ENCODE measurements around the gene SH3BP5.
"Not testable (repeated sequence)": the region's sequence is repeated elsewhere in the genome, so short reads cannot be mapped to it uniquely, and the experiment has no call there.

SH3BP5 gene

GRCh38 chr3:15360788-15361493, 28.6 kb upstream of the SH3BP5 start:
- Histone ChIP-seq H3K36me3 (ENCODE audit: control insufficient read depth, insufficient read depth, low read length) (no peaks in the 10 kb centered on the region), H3K9me3 (ENCODE audit: control insufficient read depth, insufficient read depth, low read length) (no peaks in the 10 kb centered on the region), H3K27me3 (ENCODE audit: control insufficient read depth, insufficient read depth, low read length) (no peaks in the 10 kb centered on the region), H3K27ac (ENCODE audit: low read depth, low read length) (no peak overlapping the region), H3K4me3 (ENCODE audit: low read depth, low read length) (no peak overlapping the region), H3K9ac (ENCODE audit: low read depth, low read length) (no peak overlapping the region), H3K4me1 (ENCODE audit: control insufficient read depth, insufficient read depth, low read length) (peaks cover 23% of the 10 kb centered on the region)

DNA sequence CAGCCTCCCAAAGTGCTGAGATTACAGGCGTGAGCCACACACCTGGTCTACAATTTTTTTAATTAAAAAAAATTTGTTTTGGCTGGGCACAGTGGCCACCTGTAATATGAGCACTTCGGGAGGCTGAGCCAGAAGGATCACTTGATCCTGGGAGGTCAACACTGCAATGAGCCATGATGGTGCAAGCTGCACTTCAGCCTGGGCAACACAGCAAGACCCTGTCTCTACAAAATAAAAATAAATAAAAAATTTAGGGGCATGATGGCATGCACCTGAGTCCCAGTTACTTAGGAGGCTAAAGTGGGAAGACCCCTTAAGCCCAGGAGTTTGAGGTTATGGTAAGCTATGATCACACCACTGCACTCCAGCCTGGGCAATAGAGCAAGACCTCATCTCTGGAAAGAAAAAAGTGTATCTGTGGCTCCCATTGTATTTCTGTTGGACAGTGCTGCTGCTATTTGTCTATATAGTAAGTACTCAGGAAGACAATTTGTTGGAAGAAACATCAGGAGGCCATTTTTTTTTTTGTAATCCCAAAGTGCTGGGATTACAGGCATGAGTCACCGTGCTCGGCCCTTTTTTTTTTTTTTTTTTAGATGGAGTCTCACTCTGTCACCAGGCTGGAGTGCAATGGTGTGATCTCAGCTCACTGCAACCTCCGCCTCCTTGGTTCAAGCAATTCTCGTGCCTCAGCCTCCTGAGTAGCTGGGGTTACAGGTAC, 27.5 kb upstream of the SH3BP5 start:
- Histone ChIP-seq H3K4me3 (ENCODE audit: low read depth, low read length) (no peak overlapping the region), H3K9me3 (ENCODE audit: control insufficient read depth, insufficient read depth, low read length) (no peaks in the 10 kb centered on the region), H3K4me1 (ENCODE audit: control insufficient read depth, insufficient read depth, low read length) (peaks cover 28% of the 10 kb centered on the region), H3K27me3 (ENCODE audit: control insufficient read depth, insufficient read depth, low read length) (0 out of 2 replicates have a peak, but pooled peaks cover 2% of the 10 kb centered on the region), H3K36me3 (ENCODE audit: control insufficient read depth, insufficient read depth, low read length) (no peaks in the 10 kb centered on the region), H3K9ac (ENCODE audit: low read depth, low read length) (no peak overlapping the region), H3K27ac (ENCODE audit: low read depth, low read length) (no peak overlapping the region)

DNA sequence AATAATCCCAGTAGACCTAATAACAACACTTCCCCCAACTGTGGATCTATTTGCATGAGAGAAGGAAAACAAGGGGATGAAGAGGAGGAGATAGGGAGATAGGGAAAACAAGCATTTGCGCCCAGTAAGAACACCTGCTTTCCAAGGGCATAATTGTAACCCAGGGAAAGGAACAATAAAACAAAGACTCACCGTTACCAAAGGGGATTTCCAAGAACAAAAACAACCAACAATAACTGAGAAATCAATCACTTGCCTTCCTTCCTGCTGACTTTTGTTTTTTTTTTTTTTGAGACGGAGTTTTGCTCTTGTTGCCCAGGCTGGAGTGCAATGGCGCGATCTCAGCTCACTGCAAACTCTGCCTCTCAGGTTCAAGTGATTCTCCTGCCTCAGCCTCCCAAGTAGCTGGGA, 24.3 kb upstream of the SH3BP5 start:
- Histone ChIP-seq H3K4me1 (ENCODE audit: control insufficient read depth, insufficient read depth, low read length) (peaks cover 23% of the 10 kb centered on the region), H3K27ac (ENCODE audit: low read depth, low read length) (peak overlapping the region; percentile 87), H3K9ac (ENCODE audit: low read depth, low read length) (peak overlapping the region; percentile 15; the same call in 1 of the 2 replicates)
- not testable (repeated sequence) for H3K9me3 ChIP-seq (ENCODE audit: control insufficient read depth, insufficient read depth, low read length); H3K27me3 ChIP-seq (ENCODE audit: control insufficient read depth, insufficient read depth, low read length); H3K4me3 ChIP-seq (ENCODE audit: low read depth, low read length); H3K36me3 ChIP-seq (ENCODE audit: control insufficient read depth, insufficient read depth, low read length)

DNA sequence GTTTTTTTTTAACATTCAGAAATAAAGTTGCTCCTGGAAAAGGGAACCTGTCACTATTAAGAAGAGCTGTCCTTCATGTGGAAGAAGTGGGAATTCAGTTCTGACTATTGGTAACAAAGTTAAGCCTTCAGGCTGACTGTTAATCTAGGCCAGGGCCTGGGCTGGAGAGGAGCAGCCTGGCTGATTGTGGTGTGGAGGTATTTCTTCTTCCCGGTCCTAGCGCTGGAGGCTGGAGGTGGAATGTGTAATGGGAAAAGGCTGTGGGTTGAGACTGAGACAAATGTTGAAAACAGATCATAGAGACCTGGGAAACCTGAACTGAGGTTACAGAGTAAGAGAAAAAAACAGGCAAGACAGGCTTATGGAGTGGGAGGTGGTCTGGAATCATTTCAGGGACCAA, 23.8 kb upstream of the SH3BP5 start:
- peak overlapping the region; percentile 87 for H3K27ac ChIP-seq (ENCODE audit: low read depth, low read length)

GRCh38 chr3:15355086-15355485, 22.7 kb upstream of the SH3BP5 start:
- no peaks in the 10 kb centered on the region for H3K9me3 ChIP-seq (ENCODE audit: control insufficient read depth, insufficient read depth, low read length)
- no peak overlapping the region for H3K4me3 ChIP-seq (ENCODE audit: low read depth, low read length)
- peaks cover 12% of the 10 kb centered on the region for H3K4me1 ChIP-seq (ENCODE audit: control insufficient read depth, insufficient read depth, low read length)
- no peak overlapping the region for H3K9ac ChIP-seq (ENCODE audit: low read depth, low read length)
- no peak overlapping the region for H3K27ac ChIP-seq (ENCODE audit: low read depth, low read length)
- no peaks in the 10 kb centered on the region for H3K36me3 ChIP-seq (ENCODE audit: control insufficient read depth, insufficient read depth, low read length)
- H3K27me3 ChIP-seq (ENCODE audit: control insufficient read depth, insufficient read depth, low read length) = 0 out of 2 replicates have a peak, but pooled peaks cover 2% of the 10 kb centered on the region

More for the DNA sequence above, 23.8 kb upstream of the SH3BP5 start:
- Histone ChIP-seq H3K36me3 (ENCODE audit: control insufficient read depth, insufficient read depth, low read length) (no peaks in the 10 kb centered on the region), H3K4me3 (ENCODE audit: low read depth, low read length) (no peak overlapping the region), H3K9ac (ENCODE audit: low read depth, low read length) (peak overlapping the region; percentile 15; the same call in 1 of the 2 replicates), H3K4me1 (ENCODE audit: control insufficient read depth, insufficient read depth, low read length) (peaks cover 18% of the 10 kb centered on the region), H3K9me3 (ENCODE audit: control insufficient read depth, insufficient read depth, low read length) (no peaks in the 10 kb centered on the region), H3K27me3 (ENCODE audit: control insufficient read depth, insufficient read depth, low read length) (0 out of 2 replicates have a peak, but pooled peaks cover 2% of the 10 kb centered on the region)

GRCh38 chr3:15354485-15354884, 22.1 kb upstream of the SH3BP5 start:
- H3K4me1 ChIP-seq (ENCODE audit: control insufficient read depth, insufficient read depth, low read length) = peaks cover 12% of the 10 kb centered on the region
- H3K27me3 ChIP-seq (ENCODE audit: control insufficient read depth, insufficient read depth, low read length) = 0 out of 2 replicates have a peak, but pooled peaks cover 2% of the 10 kb centered on the region
- no peak overlapping the region for H3K4me3 ChIP-seq (ENCODE audit: low read depth, low read length)
- no peaks in the 10 kb centered on the region for H3K9me3 ChIP-seq (ENCODE audit: control insufficient read depth, insufficient read depth, low read length)
- H3K36me3 ChIP-seq (ENCODE audit: control insufficient read depth, insufficient read depth, low read length) = no peaks in the 10 kb centered on the region
- no peak overlapping the region for H3K9ac ChIP-seq (ENCODE audit: low read depth, low read length)
- no peak overlapping the region for H3K27ac ChIP-seq (ENCODE audit: low read depth, low read length)

DNA sequence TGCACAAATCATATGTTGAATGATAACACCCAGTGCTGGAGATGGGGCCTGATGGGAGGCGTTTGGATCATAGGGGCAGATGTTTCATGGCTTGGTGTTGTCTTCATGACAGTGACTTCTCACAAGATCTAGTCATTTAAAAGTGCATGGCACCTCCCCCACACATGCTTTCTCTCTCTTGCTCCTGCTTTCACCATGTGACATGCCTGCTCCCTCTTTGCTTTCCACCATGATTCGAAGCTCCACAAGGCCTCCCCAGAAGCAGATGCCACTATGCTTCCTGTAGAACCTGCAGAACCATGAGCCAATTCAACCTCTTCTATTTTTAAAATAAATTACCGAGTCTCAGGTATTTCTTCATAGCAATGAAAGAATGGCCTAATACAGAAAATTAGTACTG, 17.8 kb upstream of the SH3BP5 start:
- no peak overlapping the region for H3K27ac ChIP-seq (ENCODE audit: low read depth, low read length)
- no peaks in the 10 kb centered on the region for H3K9me3 ChIP-seq (ENCODE audit: control insufficient read depth, insufficient read depth, low read length)
- H3K9ac ChIP-seq (ENCODE audit: low read depth, low read length) = no peak overlapping the region
- H3K36me3 ChIP-seq (ENCODE audit: control insufficient read depth, insufficient read depth, low read length) = no peaks in the 10 kb centered on the region
- 0 out of 2 replicates have a peak, but pooled peaks cover 2% of the 10 kb centered on the region for H3K27me3 ChIP-seq (ENCODE audit: control insufficient read depth, insufficient read depth, low read length)
- no peak overlapping the region for H3K4me3 ChIP-seq (ENCODE audit: low read depth, low read length)
- H3K4me1 ChIP-seq (ENCODE audit: control insufficient read depth, insufficient read depth, low read length) = no peaks in the 10 kb centered on the region

DNA sequence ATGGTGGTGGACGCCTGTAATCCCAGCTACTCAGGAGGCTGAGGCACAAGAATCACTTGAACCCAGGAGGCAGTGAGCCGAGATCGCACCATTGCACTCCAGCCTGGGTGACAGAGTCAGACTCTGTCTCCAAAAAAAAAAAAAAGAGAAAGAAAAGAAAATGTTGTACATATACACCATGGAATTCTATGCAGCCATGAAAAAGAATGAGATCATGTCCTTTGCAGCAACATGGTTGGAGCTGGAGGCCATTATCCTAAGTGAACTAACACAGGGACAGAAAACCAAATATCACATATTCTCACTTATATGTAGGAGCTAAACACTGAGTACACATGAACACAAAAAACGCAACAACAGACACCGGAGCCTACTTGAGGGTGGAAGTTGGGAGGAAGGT, 17.1 kb upstream of the SH3BP5 start:
- H3K27ac ChIP-seq (ENCODE audit: low read depth, low read length); H3K36me3 ChIP-seq (ENCODE audit: control insufficient read depth, insufficient read depth, low read length): not testable (repeated sequence)

GRCh38 chr3:15348246-15348645, 15.9 kb upstream of the SH3BP5 start:
- no peaks in the 10 kb centered on the region for H3K4me1 ChIP-seq (ENCODE audit: control insufficient read depth, insufficient read depth, low read length)

More for the DNA sequence above, 17.1 kb upstream of the SH3BP5 start:
- H3K4me3 ChIP-seq (ENCODE audit: low read depth, low read length); H3K9me3 ChIP-seq (ENCODE audit: control insufficient read depth, insufficient read depth, low read length); H3K9ac ChIP-seq (ENCODE audit: low read depth, low read length); H3K27me3 ChIP-seq (ENCODE audit: control insufficient read depth, insufficient read depth, low read length); H3K4me1 ChIP-seq (ENCODE audit: control insufficient read depth, insufficient read depth, low read length): not testable (repeated sequence)

DNA sequence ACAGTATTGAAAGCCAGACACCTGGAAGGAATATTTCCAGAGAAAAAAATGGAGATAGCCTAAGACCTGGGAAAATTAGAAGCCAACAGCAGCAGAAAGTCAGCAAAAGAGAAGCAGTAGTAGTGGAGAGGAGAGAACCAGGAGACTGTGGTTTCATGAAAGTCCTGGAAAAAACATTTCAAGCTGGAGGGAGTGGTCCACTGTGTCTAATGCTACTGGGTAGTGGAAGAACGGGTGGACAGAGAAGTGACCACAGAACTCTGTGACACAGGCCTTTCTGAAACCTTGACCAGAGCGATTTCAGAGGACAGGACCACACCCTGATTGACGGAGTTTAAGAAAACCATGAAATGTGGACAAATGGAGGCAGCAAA, 15.3 kb upstream of the SH3BP5 start:
- H3K27ac ChIP-seq (ENCODE audit: low read depth, low read length) = no peak overlapping the region
- H3K27me3 ChIP-seq (ENCODE audit: control insufficient read depth, insufficient read depth, low read length) = no peaks in the 10 kb centered on the region
- no peaks in the 10 kb centered on the region for H3K9me3 ChIP-seq (ENCODE audit: control insufficient read depth, insufficient read depth, low read length)
- no peaks in the 10 kb centered on the region for H3K36me3 ChIP-seq (ENCODE audit: control insufficient read depth, insufficient read depth, low read length)
- no peak overlapping the region for H3K4me3 ChIP-seq (ENCODE audit: low read depth, low read length)
- H3K4me1 ChIP-seq (ENCODE audit: control insufficient read depth, insufficient read depth, low read length) = no peaks in the 10 kb centered on the region
- no peak overlapping the region for H3K9ac ChIP-seq (ENCODE audit: low read depth, low read length)

More at GRCh38 chr3:15348246-15348645, 15.9 kb upstream of the SH3BP5 start:
- no peak overlapping the region for H3K27ac ChIP-seq (ENCODE audit: low read depth, low read length)
- no peaks in the 10 kb centered on the region for H3K27me3 ChIP-seq (ENCODE audit: control insufficient read depth, insufficient read depth, low read length)
- no peaks in the 10 kb centered on the region for H3K36me3 ChIP-seq (ENCODE audit: control insufficient read depth, insufficient read depth, low read length)
- no peak overlapping the region for H3K9ac ChIP-seq (ENCODE audit: low read depth, low read length)
- no peak overlapping the region for H3K4me3 ChIP-seq (ENCODE audit: low read depth, low read length)
- no peaks in the 10 kb centered on the region for H3K9me3 ChIP-seq (ENCODE audit: control insufficient read depth, insufficient read depth, low read length)

GRCh38 chr3:15347063-15347736, 14.8 kb upstream of the SH3BP5 start:
- Histone ChIP-seq H3K27me3 (ENCODE audit: control insufficient read depth, insufficient read depth, low read length) (no peaks in the 10 kb centered on the region), H3K9ac (ENCODE audit: low read depth, low read length) (no peak overlapping the region), H3K27ac (ENCODE audit: low read depth, low read length) (no peak overlapping the region), H3K36me3 (ENCODE audit: control insufficient read depth, insufficient read depth, low read length) (no peaks in the 10 kb centered on the region), H3K4me3 (ENCODE audit: low read depth, low read length) (no peak overlapping the region), H3K4me1 (ENCODE audit: control insufficient read depth, insufficient read depth, low read length) (no peaks in the 10 kb centered on the region), H3K9me3 (ENCODE audit: control insufficient read depth, insufficient read depth, low read length) (no peaks in the 10 kb centered on the region)

Data from HUES48 (cell line).